GM19324 (cell line): ENCODE results near the gene FGF1.

Experiments used
- ATAC-seq: cut with Tn5 transposase; IDR thresholded peaks from one replicate; pipeline ENCODE4 v1.9.1; 2021; ENCODE audit warnings: mild to moderate bottlenecking, moderate library complexity; ENCODE audit not compliant: unreplicated experiment, low FRiP score

Gene FGF1

GRCh38 chr5:142617416-142618129, 68.3 kb downstream of the FGF1 start:
- ATAC-seq = no peak

DNA sequence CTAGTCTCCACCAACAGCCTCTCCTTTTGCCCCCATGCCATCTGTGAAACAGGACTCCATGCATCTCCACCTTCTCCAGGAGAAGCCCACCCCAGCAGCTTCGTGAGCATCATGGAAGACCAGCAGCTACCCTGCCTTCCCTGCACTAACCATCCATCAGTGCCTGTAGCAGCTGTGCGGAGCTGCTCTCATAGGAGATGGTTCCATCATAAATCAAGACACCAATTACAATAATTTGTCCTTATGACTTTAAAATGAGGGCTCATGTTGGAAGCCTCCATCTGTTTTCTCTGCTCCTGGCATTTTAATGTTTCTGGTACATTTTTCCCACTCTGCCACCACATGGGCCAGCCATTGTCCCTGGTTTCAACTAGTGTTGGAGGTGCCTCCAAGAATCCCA, 69.9 kb downstream of the FGF1 start:
- no peak for ATAC-seq

GRCh38 chr5:142614054-142614453, 71.8 kb downstream of the FGF1 start:
- no peak for ATAC-seq

- ATAC-seq = no peak
These were observed 72.6 kb downstream of the FGF1 start for GRCh38 chr5:142613271-142613671.

- ATAC-seq = no peak
These were observed 73.2 kb downstream of the FGF1 start for GRCh38 chr5:142612494-142613270.

DNA sequence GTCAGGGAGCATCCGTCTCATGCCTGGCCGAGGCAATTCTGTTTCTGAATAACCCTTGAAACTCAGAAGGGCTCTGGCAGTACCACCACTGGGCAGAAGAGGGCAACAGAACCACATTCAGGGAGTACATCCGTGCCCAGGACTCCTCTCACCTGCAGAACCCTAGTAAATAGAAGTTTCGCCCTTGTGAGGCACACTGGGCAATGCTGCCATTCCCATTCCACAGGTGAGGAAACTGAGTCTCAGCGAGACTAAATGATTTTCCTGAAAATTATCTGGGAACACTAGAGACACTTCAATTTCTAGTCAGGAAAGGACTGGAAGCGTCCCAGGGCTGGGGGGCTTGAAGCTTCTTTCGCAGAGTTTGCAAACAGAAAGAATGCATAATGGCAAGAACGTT, 74.7 kb downstream of the FGF1 start:
- peak; percentile 63 for ATAC-seq

GRCh38 chr5:142610176-142611001, 75.5 kb downstream of the FGF1 start:
- no peak for ATAC-seq

DNA sequence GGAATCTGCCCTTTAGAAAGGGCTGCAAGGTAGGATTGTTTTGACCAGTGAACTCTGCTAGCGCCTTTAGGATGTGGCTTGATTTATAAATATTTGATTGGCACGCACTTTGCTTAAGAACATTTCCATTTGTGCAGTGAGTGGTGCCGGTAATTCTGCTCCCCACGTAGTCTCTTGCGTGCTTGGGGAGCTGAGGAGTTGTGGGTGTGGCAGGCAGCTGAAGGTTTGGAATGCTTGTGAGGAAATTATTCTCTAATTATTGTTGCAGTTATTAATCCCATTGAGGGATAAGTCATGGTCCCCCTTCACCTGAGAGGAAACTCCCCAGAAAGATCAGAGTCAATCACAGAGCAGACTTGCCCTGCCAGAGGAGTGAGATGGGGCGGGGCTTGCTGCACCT, 76.7 kb downstream of the FGF1 start:
- ATAC-seq = no peak

DNA sequence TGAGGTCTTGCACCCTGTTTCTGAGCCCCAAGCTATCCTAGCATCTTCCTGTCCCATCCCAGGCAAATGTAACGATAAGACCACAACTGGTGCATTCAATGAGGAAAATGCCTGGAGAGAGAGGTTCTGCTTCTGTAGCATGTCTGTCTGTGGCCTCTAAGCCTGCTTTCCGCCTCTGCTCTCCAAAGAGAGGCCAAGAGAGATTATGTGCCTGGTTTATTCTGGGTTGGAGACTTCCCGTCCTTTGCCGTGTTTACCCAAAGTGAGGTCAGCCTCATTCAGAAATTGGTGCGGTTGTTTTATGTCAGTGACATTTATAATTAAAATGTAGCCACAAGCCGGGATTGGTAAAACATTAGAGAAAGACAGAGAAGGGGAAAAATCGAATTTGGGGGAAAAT, 77.8 kb downstream of the FGF1 start:
- ATAC-seq = no peak

DNA sequence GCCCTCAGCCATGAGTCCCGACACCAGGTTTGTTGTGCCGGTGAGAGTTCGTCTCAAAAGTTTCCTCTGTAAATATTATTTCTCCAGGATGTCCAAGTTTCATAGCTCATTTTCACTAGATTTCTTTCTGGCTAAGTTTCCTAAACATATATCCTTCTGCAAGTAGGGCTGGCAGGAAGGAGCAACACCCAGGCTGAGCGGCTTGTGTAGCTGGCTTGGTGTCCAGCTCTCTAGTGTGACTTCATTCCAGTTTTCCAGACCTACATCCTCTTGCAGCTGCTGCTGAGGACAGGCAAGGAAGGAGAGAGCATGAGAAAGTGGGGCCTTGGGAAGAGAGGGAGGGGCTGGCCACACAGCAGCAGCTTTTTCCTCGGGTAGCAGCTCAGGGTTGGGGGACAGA, 80.3 kb downstream of the FGF1 start:
- no peak for ATAC-seq

- no peak for ATAC-seq
These were observed 83.1 kb downstream of the FGF1 start for GRCh38 chr5:142602720-142603245.

DNA sequence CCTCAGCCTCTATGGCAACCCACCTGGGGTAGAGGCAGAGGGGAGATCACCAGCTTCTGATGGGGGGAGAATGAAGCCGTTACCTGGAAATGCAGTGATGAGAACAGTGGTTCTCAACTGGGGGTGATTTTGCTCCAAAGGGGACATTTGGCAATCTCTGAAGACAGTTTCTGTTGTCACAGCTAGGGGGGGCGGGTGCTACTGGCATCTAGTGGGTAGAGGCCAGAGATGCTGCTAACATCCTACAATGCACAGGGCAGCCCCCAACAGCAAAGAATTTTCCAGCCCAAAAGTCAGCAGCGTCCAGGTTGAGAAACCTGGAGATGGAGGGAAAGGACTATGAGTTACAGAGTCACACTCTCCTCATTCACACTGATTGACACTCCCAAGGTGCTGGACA, 84.5 kb downstream of the FGF1 start:
- no peak for ATAC-seq

- no peak for ATAC-seq
These were observed 85.1 kb downstream of the FGF1 start for GRCh38 chr5:142600611-142601358.

- ATAC-seq = no peak
These were observed 85.8 kb downstream of the FGF1 start for GRCh38 chr5:142600092-142600491.

- ATAC-seq = no peak
These were observed 87.6 kb downstream of the FGF1 start for GRCh38 chr5:142598338-142598700.

DNA sequence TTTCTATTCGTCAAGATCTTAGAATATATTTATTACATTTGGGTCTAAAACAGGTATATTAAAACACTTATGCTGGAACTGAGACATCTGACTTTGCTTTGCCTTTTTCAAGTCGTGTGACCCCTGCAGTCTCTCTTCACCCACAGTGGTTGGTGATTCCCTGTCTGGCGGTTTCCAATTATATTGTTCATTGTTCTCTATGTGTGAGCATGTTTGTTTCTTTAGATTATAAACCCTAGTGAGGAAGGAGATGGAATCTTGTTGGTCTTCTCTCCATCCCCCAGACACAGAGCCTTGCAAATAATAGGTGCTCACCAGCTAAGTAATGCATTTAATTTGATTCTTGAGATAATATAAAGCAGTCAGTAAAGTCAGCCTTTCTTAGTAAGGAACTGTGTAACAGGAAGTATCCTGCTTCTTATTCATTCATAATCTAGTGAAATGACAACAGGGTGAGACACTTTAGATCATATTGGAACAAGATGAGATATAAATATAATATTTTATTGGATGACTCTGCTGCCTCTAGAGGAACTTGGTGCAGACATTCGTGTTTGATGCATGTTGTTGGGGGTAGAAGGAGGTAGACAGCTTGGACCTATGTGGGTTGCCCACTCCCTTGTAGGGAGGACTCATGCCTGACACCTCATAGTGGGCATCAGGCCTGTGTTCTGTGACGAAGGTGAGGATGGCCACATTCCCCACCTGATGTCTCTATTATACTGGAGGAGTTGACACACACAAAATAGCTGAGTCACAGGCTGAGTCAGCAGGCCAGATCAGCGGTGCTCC, 88.1 kb downstream of the FGF1 start:
- no peak for ATAC-seq

GRCh38 chr5:142597025-142597424, 88.9 kb downstream of the FGF1 start:
- ATAC-seq = no peak

DNA sequence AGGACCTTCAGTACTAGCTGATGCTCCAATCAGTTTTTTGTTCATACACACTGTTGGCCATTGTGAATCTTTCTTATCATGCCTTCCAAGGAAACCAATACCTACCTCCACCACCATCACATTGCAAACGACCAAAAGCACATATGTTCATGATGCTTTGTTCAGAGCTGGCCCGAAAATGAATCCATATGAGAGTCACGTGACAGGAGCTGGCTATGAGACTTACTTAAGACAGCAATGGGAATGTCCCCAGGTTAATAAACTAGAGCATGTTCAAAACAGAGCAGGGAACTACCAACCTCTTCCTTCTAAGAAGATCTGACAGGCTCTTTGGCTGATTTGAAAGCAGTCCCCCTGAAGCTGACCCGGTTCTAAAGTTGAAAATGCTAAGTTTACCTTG, 93.5 kb downstream of the FGF1 start:
- no peak for ATAC-seq

DNA sequence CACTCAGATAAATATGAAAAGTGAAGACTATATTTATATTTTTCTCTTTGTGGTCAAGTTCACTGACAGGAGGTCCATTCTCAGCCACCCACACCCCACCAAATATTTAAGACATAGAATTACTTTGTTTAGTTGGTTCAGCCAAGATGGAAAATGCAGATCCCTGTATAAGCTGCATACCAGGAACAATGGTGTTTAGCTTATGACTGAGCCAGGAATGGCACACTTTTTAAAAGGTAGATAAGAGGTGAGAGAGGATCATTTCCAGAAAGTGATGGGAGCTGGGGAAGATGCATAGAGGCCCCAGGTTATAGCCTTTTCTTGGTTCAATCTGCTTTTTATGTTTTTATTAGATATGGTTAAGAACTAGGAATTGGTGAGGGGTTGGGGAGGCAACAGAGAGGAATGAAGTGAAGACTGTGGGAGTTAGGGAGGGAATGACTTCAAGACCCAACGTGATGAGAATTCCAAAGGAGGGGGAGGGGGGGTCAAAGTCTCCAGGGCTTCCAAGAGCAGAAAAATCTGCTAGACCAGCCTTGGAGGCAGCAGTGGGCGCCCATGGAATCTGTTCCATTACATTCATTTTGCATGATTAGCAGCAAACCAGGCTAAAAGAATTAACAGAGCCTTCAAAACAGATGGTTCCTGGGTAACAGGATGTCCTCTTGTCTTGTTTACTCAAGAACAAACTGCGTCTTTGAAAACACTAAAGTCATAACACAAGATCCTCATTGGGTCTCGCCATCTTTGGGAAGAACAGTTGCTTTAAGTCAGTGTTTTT, 95.2 kb downstream of the FGF1 start:
- ATAC-seq = no peak
